Measurements from ENCODE around the gene RENBP.

DNA sequence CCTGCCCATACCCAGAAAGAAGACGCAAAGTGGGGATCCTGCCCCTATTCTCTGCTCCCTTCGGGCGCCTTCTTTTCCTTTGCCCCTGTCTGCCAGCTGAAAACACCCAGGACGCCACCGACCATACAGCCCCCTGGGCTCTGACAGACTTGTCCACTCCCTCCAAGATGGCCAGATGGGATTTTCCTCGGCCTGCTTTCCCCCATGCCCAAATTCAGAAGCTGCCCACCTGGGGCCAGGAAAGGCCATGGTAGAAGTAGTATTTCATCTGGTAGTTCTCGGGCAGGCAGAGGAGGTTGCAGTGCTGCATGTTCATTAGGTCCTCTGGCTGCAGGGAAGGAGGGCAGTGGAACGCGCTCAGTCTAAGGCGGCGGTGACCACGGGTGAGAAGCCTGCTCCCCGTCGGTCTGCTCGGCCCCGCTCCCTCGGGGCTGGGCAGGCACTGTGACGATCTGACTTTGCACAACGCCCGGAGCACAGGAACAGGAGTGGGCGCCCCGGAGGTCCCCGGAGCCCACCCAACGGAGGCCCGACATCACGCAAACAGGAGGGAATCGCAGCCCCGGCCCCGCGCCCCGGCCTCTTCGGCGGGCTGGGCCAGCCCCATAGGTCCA is 10.2 kb downstream of the RENBP start:
- TF ChIP-seq CTCF (IDR thresholded peaks at IDR 0.05): no peak
- TF ChIP-seq POLR2A (IDR thresholded peaks at IDR 0.05): no peak
